Measurements from ENCODE around the gene RIMBP2.

DNA sequence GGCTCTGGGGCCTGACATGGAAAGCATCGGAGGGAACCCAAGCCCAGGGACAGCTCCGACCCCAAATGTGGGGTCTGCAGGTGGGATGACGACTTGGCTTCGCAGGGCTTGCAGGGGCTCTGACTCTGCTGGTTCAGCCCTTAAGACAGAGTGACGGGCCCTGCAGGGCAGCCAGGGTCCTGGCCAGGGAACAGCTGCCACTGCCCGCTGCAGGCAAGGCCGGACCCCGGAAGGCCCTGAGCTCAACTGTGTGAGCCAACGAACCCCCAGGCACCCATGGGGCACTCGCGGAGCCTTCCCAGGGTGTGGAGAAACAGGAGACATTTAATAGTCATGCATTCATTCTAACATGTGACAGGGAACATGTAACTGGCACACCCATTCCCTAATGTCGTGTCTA lies 257.8 kb downstream of the RIMBP2 start:
- TF ChIP-seq POLR2AphosphoS5 (IDR thresholded peaks at IDR 0.05; ENCODE audit: insufficient read depth in 1 of 2, low read depth in 1 of 2): no peak
- TF ChIP-seq, protein P1, sequence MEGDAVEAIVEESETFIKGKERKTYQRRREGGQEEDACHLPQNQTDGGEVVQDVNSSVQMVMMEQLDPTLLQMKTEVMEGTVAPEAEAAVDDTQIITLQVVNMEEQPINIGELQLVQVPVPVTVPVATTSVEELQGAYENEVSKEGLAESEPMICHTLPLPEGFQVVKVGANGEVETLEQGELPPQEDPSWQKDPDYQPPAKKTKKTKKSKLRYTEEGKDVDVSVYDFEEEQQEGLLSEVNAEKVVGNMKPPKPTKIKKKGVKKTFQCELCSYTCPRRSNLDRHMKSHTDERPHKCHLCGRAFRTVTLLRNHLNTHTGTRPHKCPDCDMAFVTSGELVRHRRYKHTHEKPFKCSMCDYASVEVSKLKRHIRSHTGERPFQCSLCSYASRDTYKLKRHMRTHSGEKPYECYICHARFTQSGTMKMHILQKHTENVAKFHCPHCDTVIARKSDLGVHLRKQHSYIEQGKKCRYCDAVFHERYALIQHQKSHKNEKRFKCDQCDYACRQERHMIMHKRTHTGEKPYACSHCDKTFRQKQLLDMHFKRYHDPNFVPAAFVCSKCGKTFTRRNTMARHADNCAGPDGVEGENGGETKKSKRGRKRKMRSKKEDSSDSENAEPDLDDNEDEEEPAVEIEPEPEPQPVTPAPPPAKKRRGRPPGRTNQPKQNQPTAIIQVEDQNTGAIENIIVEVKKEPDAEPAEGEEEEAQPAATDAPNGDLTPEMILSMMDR (IDR thresholded peaks at IDR 0.05): no peak

Data from vagina (tissue), 2 donors.